ENCODE measurements around the gene ZNF680. TPM values are rescaled to one million over a fixed set of nuclear protein-coding genes. Genes with fewer than 3 reads are reported as not detected.

The ZNF680 gene
- total RNA-seq, 3 donors from 2014 or later: 16.2 to 50.3 (median 34.1) TPM

GRCh38 chr7:64515781-64516180, 47.1 kb downstream of the ZNF680 start:
- intact Hi-C loops (cut with DNase I; ENCODE audit: low total_unique reads): no loop called here
- Histone ChIP-seq H3K4me3 (no peak overlapping the region), H3K4me1 (no peaks in the 10 kb centered on the region), H3K27ac (no peak overlapping the region), H3K9me3 (peaks cover 20 to 54% of the 10 kb centered on the region in 2 donors), H3K36me3 (no peaks in the 10 kb centered on the region), H3K27me3 (no peaks in the 10 kb centered on the region)
- DNase-seq (ENCODE audit: low spot score in 2 of 2): no peak
- no peak for TF ChIP-seq POLR2A (IDR thresholded peaks at IDR 0.05)
- no peak for TF ChIP-seq CTCF (IDR thresholded peaks at IDR 0.05)
- TF ChIP-seq POLR2AphosphoS5 (IDR thresholded peaks at IDR 0.05): no peak

- H3K36me3 ChIP-seq: no peaks in the 10 kb centered on the region
- H3K27ac ChIP-seq: no peak overlapping the region
- intact Hi-C loops (cut with DNase I; ENCODE audit: low total_unique reads): no loop called here
- H3K9me3 ChIP-seq: peaks cover 22 to 50% of the 10 kb centered on the region in 2 donors
- H3K4me1 ChIP-seq: no peaks in the 10 kb centered on the region
- no peaks in the 10 kb centered on the region for H3K27me3 ChIP-seq
- no peak for TF ChIP-seq CTCF (IDR thresholded peaks at IDR 0.05)
- no peak for TF ChIP-seq POLR2A (IDR thresholded peaks at IDR 0.05)
- no peak for TF ChIP-seq POLR2AphosphoS5 (IDR thresholded peaks at IDR 0.05)
- H3K4me3 ChIP-seq: no peak overlapping the region
- no peak for DNase-seq (ENCODE audit: low spot score in 2 of 2)
These were observed 47.5 kb downstream of the ZNF680 start for GRCh38 chr7:64515330-64515729.

- Histone ChIP-seq H3K9me3 (peaks cover 28 to 57% of the 10 kb centered on the region in 2 donors), H3K4me1 (no peaks in the 10 kb centered on the region), H3K4me3 (no peak overlapping the region), H3K27ac (no peak overlapping the region), H3K27me3 (no peaks in the 10 kb centered on the region), H3K36me3 (no peaks in the 10 kb centered on the region)
- intact Hi-C loops (cut with DNase I; ENCODE audit: low total_unique reads): no loop called here
- no peak for TF ChIP-seq CTCF (IDR thresholded peaks at IDR 0.05)
- no peak for TF ChIP-seq POLR2AphosphoS5 (IDR thresholded peaks at IDR 0.05)
- no peak for TF ChIP-seq POLR2A (IDR thresholded peaks at IDR 0.05)
- no peak for DNase-seq (ENCODE audit: low spot score in 2 of 2)
These were observed 53.3 kb downstream of the ZNF680 start for GRCh38 chr7:64509583-64509982.

GRCh38 chr7:64504581-64505120, 58.2 kb downstream of the ZNF680 start:
- no peak for DNase-seq (ENCODE audit: low spot score in 2 of 2)
- Histone ChIP-seq H3K36me3 (no peaks in the 10 kb centered on the region), H3K27ac (no peak overlapping the region), H3K27me3 (no peaks in the 10 kb centered on the region), H3K4me1 (no peaks in the 10 kb centered on the region), H3K9me3 (peaks cover 25 to 67% of the 10 kb centered on the region in 2 donors), H3K4me3 (no peak overlapping the region)
- TF ChIP-seq POLR2A (IDR thresholded peaks at IDR 0.05) (no peak), CTCF (IDR thresholded peaks at IDR 0.05) (no peak), POLR2AphosphoS5 (IDR thresholded peaks at IDR 0.05) (no peak)
- intact Hi-C loops (cut with DNase I; ENCODE audit: low total_unique reads): no loop called here

- no peak for DNase-seq (ENCODE audit: low spot score in 2 of 2)
- no peaks in the 10 kb centered on the region for H3K4me1 ChIP-seq
- H3K4me3 ChIP-seq: no peak overlapping the region
- no peak overlapping the region for H3K27ac ChIP-seq
- H3K9me3 ChIP-seq: peaks cover 23 to 24% of the 10 kb centered on the region in 2 donors
- H3K27me3 ChIP-seq: no peaks in the 10 kb centered on the region
- intact Hi-C loops (cut with DNase I; ENCODE audit: low total_unique reads): no loop called here
- H3K36me3 ChIP-seq: no peaks in the 10 kb centered on the region
- TF ChIP-seq POLR2A (IDR thresholded peaks at IDR 0.05) (no peak), CTCF (IDR thresholded peaks at IDR 0.05) (no peak), POLR2AphosphoS5 (IDR thresholded peaks at IDR 0.05) (no peak)
These were observed 64.6 kb downstream of the ZNF680 start for GRCh38 chr7:64498270-64498669.

All from breast epithelium (tissue), 4 donors.